Stimulated activated CD4-positive, alpha-beta T cell treated with anti-CD3 and anti-CD28 coated beads, TNF-alpha, amount 100 ng/mL, for 48 hours (primary cell): ENCODE data around the gene PRICKLE4.
"Not testable (repeated sequence)": the region's sequence is repeated elsewhere in the genome, so short reads cannot be mapped to it uniquely, and the experiment has no call there.

Experiments used
- DNase-seq, 3 donors: peaks; one replicate each; pipeline ENCODE4 v3.0.0-alpha.2; 2020; ENCODE audit warnings: low read depth in 3 of 3

Gene PRICKLE4

GRCh38 chr6:41744236-41744787 is 36.3 kb upstream of the PRICKLE4 start:
- DNase-seq = no peak

GRCh38 chr6:41746107-41746506 is 34.5 kb upstream of the PRICKLE4 start:
- DNase-seq = no peak

- no peak for DNase-seq
These were observed 33.1 kb upstream of the PRICKLE4 start, which contains the start of gene PGC for GRCh38 chr6:41747256-41748101. Gene PGC (minus strand): TSS chr6:41747397. CDS start chr6:41747334, 63 bp downstream.

- DNase-seq = no peak
These were observed 32.5 kb upstream of the PRICKLE4 start for GRCh38 chr6:41748102-41748477.

- DNase-seq = no peak
These were observed 32.0 kb upstream of the PRICKLE4 start for GRCh38 chr6:41748542-41748941.

- DNase-seq = no peak
These were observed 30.2 kb upstream of the PRICKLE4 start for GRCh38 chr6:41750374-41750773.

- no peak for DNase-seq
These were observed 24.7 kb upstream of the PRICKLE4 start for GRCh38 chr6:41755895-41756294.

GRCh38 chr6:41756354-41756753 is 24.2 kb upstream of the PRICKLE4 start:
- no peak for DNase-seq

GRCh38 chr6:41757271-41757670 is 23.3 kb upstream of the PRICKLE4 start:
- no peak for DNase-seq

GRCh38 chr6:41757931-41758640 is 22.5 kb upstream of the PRICKLE4 start:
- no peak for DNase-seq

- no peak for DNase-seq
These were observed 21.9 kb upstream of the PRICKLE4 start for GRCh38 chr6:41758641-41759035.

- no peak for DNase-seq
These were observed 21.3 kb upstream of the PRICKLE4 start for GRCh38 chr6:41759106-41759904.

- DNase-seq = no peak
These were observed 20.5 kb upstream of the PRICKLE4 start for GRCh38 chr6:41759905-41760579.

- DNase-seq = no peak
These were observed 17.1 kb upstream of the PRICKLE4 start for GRCh38 chr6:41763470-41763869.

- DNase-seq = not testable (repeated sequence)
These were observed 14.4 kb upstream of the PRICKLE4 start for GRCh38 chr6:41766043-41766664.

GRCh38 chr6:41767112-41767833 is 13.3 kb upstream of the PRICKLE4 start:
- DNase-seq = no peak

GRCh38 chr6:41768545-41769308 is 11.9 kb upstream of the PRICKLE4 start:
- DNase-seq = no peak

GRCh38 chr6:41769376-41769775 is 11.2 kb upstream of the PRICKLE4 start:
- no peak for DNase-seq

GRCh38 chr6:41770381-41771057 is 10.1 kb upstream of the PRICKLE4 start:
- no peak for DNase-seq
